Fibroblast of skin of right biceps (primary cell): ENCODE data around the gene RPP21.

ENCODE experiments used
- DNase-seq: peaks from one replicate; pipeline ENCODE4 v3.0.0-alpha.2; 2013

RPP21 gene

GRCh38 chr6:30344868-30345671, at the start of gene RPP21:
Gene RPP21 (plus strand): TSS chr6:30345156. CDS start chr6:30345172, 16 bp downstream.
- peak; percentile 79 for DNase-seq

DNA sequence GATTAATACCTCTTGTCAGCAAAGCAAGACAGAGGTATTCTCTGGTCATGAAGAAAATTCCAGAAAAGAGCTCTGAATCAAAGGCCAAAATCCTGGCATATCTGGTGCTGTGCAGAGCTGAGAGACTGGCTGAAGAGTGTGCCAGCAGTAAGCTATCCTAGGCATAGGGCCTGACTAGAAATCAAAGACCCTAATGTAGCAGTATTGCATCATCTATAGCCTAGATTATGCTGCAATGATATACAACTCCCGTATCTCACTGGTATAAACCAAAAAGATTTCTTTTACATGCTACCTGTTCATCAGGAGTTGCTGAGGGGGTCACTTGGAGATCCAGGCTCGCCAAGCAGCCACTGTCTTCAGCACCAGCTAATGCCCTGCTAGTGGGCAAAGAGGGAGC, 49.1 kb upstream of the RPP21 start:
- no peak for DNase-seq

- DNase-seq: no peak
These were observed 41.0 kb upstream of the RPP21 start for GRCh38 chr6:30304002-30304401.

- DNase-seq: peak; percentile 11
These were observed 33.9 kb upstream of the RPP21 start for GRCh38 chr6:30311101-30311500.

DNA sequence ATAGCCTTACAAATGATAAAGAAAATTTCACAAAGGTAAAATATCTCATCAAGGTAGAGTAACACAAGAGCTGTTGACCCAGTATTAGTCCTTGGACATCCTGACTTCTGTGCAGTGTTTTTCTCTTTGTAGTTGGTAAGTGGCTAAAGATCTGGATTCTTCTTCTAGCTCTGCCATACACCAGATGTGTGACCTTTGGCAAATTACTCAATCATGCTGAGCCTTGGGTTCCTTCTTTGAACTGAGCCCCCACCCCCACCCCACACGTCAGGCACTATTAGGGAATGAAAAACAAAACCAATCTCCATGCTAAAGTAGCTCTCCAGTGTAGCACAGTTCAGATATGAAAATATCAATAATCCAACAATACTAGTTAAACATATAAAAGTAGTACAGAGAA, 33.3 kb upstream of the RPP21 start:
- no peak for DNase-seq

DNA sequence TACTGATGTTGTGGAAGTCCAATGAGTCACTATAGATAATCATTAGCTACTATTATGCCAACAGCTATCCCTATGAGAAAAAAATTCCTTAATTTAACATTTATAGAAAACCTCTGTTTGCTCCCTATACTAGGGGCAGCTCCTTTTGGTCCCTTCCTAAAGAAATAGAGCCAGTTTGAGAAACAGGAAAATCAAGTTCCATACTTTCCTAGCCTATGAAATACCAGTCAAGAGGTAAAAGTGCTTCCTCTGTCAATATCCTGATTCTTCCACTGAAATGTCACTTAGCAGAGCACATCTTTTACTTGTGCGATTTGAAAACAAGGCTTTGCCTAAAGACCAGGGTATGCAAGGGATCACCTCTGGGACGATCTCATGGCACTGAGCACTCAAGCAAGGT, 32.7 kb upstream of the RPP21 start:
- no peak for DNase-seq

GRCh38 chr6:30312676-30313321, 32.2 kb upstream of the RPP21 start:
- DNase-seq: no peak

DNA sequence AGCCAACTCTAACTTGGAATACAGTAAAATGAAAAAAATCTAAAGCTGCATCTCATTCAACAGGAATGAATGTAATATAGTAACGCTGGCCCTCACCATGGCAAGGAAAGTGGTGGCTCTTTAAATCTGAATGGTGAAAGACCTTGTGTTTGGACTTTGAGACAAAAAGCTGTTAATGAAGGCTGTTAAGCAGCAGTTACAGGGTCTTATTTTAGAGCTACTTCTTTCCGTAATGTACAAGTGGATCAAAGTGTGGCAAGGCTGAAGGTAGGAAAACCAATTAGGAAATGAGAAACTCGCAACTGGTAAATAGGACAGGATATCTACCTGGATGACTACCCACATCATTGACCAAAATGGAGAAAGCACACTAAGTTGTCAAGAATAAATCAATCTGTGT, 29.8 kb upstream of the RPP21 start:
- no peak for DNase-seq

DNA sequence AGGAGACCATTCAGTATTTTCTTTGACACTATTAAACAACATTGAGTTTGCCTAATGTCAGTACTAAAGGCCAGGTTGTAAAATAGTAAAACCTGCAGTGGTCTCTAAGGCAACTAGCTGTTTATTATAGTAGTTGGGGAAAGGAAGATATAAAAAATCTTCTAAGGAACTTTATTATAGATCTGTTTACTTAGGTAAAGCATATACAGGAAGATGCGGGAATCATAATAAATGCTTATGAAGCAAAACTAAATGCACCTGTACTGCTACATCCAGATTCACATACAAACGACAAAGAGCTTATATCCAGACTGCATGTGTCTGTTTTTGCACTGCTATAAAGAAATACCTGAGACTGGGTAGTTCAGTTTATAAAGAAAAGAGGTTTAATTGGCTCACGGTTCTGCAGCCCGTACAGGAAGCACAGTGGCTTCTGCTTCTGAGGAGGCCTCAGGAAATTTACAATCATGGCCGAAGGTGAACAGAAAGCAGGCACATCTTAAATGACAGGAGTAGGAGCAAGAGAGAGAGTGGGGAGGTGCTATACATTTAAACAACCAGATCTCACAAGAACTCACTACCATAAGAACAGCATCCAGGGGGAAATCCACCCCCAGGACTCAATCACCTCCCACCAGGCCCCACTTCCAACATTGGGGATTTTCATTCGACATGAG, 26.9 kb upstream of the RPP21 start:
- DNase-seq: no peak

GRCh38 chr6:30319146-30319835, 25.7 kb upstream of the RPP21 start:
- no peak for DNase-seq

- peak; percentile 17 for DNase-seq
These were observed 23.1 kb upstream of the RPP21 start for GRCh38 chr6:30321692-30322388.

DNA sequence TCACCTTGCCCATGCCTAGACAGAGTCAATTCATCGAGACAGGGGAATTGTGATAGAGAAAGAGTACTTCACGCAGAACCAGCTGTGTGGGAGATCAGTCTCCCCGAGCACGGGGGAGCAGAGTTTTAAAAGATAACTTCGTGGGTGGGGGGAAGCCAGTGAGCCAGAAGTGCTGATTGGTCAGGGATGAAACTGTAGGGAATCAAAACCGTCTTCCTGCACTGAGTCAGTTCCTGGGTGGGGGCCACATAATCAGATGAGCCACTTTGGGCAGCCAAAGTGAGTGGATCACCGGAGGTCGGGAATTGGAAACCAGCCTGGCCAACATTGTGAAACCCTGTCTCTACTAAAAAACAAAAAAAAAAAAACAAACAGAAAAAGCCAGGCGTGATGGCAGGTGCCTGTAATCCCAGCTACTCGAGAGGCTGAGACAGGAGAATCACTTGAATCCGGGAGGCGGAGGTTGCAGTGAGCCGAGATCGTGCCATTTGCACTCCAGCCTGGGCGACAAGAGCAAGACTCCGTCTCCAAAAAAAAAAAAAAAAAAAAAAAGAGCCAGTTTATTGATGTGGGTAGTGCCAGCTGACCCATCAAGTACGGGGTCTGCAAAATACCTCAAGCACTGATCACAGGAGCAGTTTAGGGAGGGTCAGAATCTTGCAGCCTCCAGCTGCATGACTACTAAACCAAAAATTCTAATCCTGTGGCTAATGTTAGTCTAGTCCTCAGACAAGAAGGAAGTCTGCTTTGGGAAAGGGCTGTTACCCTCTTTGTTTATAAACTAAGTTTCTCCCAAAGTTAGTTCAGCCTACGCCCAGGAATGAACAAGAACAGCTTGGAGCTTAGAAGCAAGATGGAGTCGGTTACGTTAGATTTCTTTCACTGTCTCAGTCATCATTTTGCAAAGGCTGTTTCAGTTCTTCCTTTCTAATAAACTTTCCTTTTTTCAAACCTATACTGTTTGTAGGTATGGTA, 22.1 kb upstream of the RPP21 start:
- DNase-seq: peak; percentile 72

- peak; percentile 9 for DNase-seq
These were observed 21.1 kb upstream of the RPP21 start for GRCh38 chr6:30323806-30324205.

DNA sequence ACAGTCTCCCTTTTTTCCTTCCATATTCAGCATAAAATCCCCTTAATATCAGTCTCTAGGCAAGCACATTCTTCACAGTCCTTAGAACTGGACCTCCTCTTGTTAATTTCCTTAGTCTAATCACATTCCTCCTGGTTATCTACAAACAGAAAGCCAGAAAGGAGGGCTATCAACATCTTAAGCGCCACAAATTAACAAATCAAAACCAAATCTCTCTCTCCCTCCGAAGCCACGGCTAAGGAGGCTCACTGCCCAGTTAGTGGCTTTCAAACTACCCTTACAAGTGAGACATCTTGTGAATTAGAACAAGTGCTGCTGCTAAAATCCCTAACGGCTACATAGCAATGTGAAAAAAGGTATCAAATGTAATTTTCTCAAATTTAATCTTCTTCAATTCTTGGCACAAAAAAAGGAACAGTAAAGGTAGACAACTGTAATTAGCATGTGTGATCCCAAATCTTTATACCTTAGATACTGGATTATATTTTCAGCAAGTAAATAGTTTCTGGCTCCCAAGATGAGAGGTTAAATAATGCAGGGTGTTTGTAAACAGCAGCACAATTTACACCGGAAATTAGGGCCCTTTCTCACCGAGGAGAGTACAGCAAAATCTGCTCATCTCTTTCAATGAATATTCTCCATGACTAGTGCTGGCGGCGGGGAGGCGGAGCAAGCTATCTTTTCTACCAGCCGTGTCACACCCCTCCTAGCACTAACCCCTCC, 19.6 kb upstream of the RPP21 start:
- DNase-seq: peak; percentile 57

- DNase-seq: no peak
These were observed 19.0 kb upstream of the RPP21 start for GRCh38 chr6:30325873-30326525.

DNA sequence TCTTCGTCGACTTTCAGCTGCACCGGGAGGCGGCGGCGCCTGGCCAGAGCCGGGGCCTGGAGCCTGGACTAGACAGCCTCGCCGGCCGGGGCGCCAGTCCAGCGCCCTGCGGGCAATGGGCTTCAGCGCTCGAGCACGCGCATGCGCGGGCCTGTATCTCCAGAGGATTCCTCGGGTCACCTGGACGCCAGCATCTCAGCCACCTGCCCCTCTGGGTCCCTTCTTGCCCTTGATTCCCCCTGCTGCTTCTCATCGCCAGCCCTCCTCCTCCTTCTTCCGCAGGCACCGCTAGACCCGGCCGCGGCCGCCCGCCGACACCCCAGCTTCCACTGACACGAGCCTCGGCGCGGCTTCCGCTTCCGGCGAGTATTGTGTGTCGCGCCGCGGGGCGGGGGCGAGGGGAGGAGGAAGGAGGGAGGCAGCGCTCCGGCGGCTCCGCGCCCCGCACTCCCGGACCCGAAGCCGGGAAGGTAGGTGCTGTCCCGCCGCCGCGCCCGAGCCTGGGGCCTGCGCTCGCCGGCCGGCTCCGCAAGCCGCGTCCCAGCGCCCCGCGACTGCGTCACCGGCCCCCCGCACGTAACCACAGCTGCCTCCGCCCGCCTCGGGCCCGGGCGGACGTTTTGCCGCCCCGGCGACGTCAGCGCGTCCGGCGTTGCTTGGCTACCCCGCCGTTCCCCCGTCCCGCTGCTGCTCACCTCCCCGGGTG, 18.3 kb upstream of the RPP21 start, which contains the start of gene TRIM39:
Gene TRIM39, plus strand, starts transcription at position 402 of the 706 bp plus-strand sequence. CDS start 2,391 bp downstream, outside the sequence.
- DNase-seq: peak; percentile 80

- DNase-seq: no peak
These were observed 17.7 kb upstream of the RPP21 start for GRCh38 chr6:30327232-30327746.

DNA sequence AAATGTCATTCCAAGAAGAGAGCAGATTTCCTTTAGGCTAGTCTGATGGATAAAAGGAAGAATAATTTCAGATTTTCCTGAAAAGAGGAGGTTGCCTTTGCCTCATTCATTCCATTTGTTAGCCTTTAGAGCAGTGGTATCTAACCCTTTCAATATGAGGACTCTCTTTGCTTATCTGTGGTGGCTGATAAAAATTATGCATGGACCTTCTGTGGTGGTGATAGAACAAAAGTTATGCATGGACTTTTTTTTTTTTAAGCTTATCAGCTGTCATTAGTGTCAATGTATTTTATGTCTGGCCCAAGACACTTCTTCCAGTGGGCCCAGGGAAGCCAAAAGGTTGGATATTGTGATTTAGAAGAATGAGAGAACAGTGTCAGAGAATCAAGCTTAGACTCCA, 16.6 kb upstream of the RPP21 start:
- no peak for DNase-seq

DNA sequence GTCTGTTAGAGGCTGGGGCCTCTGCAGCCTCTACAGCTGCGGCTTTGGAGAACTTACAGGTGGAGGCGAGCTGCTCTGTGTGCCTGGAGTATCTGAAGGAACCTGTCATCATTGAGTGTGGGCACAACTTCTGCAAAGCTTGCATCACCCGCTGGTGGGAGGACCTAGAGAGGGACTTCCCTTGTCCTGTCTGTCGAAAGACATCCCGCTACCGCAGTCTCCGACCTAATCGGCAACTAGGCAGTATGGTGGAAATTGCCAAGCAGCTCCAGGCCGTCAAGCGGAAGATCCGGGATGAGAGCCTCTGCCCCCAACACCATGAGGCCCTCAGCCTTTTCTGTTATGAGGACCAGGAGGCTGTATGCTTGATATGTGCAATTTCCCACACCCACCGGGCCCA, 15.6 kb upstream of the RPP21 start:
- DNase-seq: no peak
